IMR-90 (cell line): Measurements from ENCODE around the gene CERS1. TPM values are rescaled to one million over a fixed set of nuclear protein-coding genes. Genes with fewer than 3 reads are reported as not detected.
A peak's percentile ranks its signal among the peaks of the same experiment; 100 is the strongest.

Experiments used
- ATAC-seq: fragments of 200-7000 bp; cut with Tn5 transposase; 2 replicates; pipeline ENCODE4 v1.9.1; 2020; ENCODE audit warnings: low read depth, mild to moderate bottlenecking, moderate library complexity
- BruUV-seq: library from RNA; stranded (reverse); fragments of 400-500 nt; replicated peaks from 2 replicates; lab custom pipeline; 2021; lab: Mats Ljungman, UMichigan
- CTCF ChIA-PET: fragments of 300-600 bp; formaldehyde crosslinking; extraction: SDS; loops from one replicate; lab custom pipeline; 2021; ENCODE audit warnings: antibody characterized with exemption; lab: Yijun Ruan, JAX
- POLR2A ChIA-PET: fragments of 300-600 bp; sonication (Branson Sonifier 250); formaldehyde crosslinking; loops from one replicate; lab custom pipeline; 2022; ENCODE audit warnings: antibody characterized with exemption; ENCODE audit not compliant: unreplicated experiment; lab: Charles Lee
- DNase-seq: peaks from one replicate; pipeline ENCODE4 v3.0.0; 2013
- H2AFZ ChIP-seq: replicated peaks from 2 replicates; pipeline ENCODE3; 2013; ENCODE audit warnings: low read length, mild to moderate bottlenecking; ENCODE audit not compliant: poor library complexity
- H2AK5ac ChIP-seq: 2 replicates; pipeline ENCODE4 v1.6.1; 2013; ENCODE audit warnings: low read depth, low read length, inconsistent platforms
- H2AK9ac ChIP-seq: replicated peaks from 2 replicates; pipeline ENCODE3; 2013; ENCODE audit warnings: mild to moderate bottlenecking, low read depth, low read length, moderate library complexity; ENCODE audit not compliant: poor library complexity
- H2BK120ac ChIP-seq: 2 replicates; pipeline ENCODE4 v1.6.1; 2013; ENCODE audit warnings: low read depth, low read length, inconsistent platforms
- H2BK15ac ChIP-seq: 3 replicates; pipeline ENCODE4 v1.6.1; 2013; ENCODE audit warnings: low read depth, low read length, inconsistent platforms
- H2BK20ac ChIP-seq: 2 replicates; pipeline ENCODE4 v1.6.1; 2013; ENCODE audit warnings: low read depth, mild to moderate bottlenecking, inconsistent platforms, low read length, moderate library complexity
- H2BK5ac ChIP-seq: 2 replicates; pipeline ENCODE4 v1.6.1; 2013; ENCODE audit warnings: mild to moderate bottlenecking, low read depth, low read length, inconsistent platforms; ENCODE audit not compliant: poor library complexity, severe bottlenecking
- H3K14ac ChIP-seq: replicated peaks from 2 replicates; pipeline ENCODE4 v1.6.1; 2013; ENCODE audit warnings: low read depth, low read length, inconsistent platforms
- H3K18ac ChIP-seq: 2 replicates; pipeline ENCODE4 v1.6.1; 2013; ENCODE audit warnings: low read depth, low read length, control low read depth
- H3K23ac ChIP-seq: 2 replicates; pipeline ENCODE4 v1.6.1; 2013; ENCODE audit warnings: low read depth, low read length, inconsistent platforms
- H3K27ac ChIP-seq: 2 replicates; pipeline ENCODE4 v1.5.1; 2013; ENCODE audit warnings: mild to moderate bottlenecking, control low read depth, low read length; ENCODE audit not compliant: insufficient read depth
- H3K27me3 ChIP-seq: 2 replicates; pipeline ENCODE4 v1.6.1; 2013; ENCODE audit warnings: low read length; ENCODE audit not compliant: control insufficient read depth, insufficient read depth
- H3K36me3 ChIP-seq: 2 replicates; pipeline ENCODE4 v1.6.1; 2013; ENCODE audit warnings: low read length, mixed read lengths; ENCODE audit not compliant: control insufficient read depth, insufficient read depth
- H3K4ac ChIP-seq: 2 replicates; pipeline ENCODE4 v1.6.1; 2013; ENCODE audit warnings: low read depth, low read length, inconsistent platforms
- H3K4me1 ChIP-seq: 2 replicates; pipeline ENCODE4 v1.6.1; 2013; ENCODE audit warnings: low read length, mixed read lengths; ENCODE audit not compliant: control insufficient read depth, insufficient read depth
- H3K4me2 ChIP-seq: 2 replicates; pipeline ENCODE4 v1.6.1; 2013; ENCODE audit warnings: low read depth, mild to moderate bottlenecking, control low read depth, low read length, moderate library complexity
- H3K4me3 ChIP-seq: 2 replicates; pipeline ENCODE4 v1.5.1; 2013; ENCODE audit warnings: low read depth, mild to moderate bottlenecking, control low read depth, low read length, moderate library complexity; ENCODE audit not compliant: insufficient read depth
- H3K56ac ChIP-seq: 2 replicates; pipeline ENCODE4 v1.6.1; 2013; ENCODE audit warnings: low read length, inconsistent platforms; ENCODE audit not compliant: insufficient read depth; ENCODE audit errors: extremely low read depth
- H3K79me1 ChIP-seq, 2 experiments: 2 replicates each; pipeline ENCODE4 v1.6.1; 2013; ENCODE audit warnings: low read length in 2 of 2, inconsistent platforms in 1 of 2, low read depth in 1 of 2
- H3K9ac ChIP-seq: 2 replicates; pipeline ENCODE4 v1.6.1; 2013; ENCODE audit warnings: low read depth, low read length, control low read depth
- H3K9me1 ChIP-seq: 2 replicates; pipeline ENCODE4 v1.6.1; 2013; ENCODE audit warnings: low read length, inconsistent platforms; ENCODE audit not compliant: insufficient read depth
- H3K9me3 ChIP-seq: 2 replicates; pipeline ENCODE4 v1.6.1; 2013; ENCODE audit warnings: low read length; ENCODE audit not compliant: control insufficient read depth, insufficient read depth
- H4K20me1 ChIP-seq: 2 replicates; pipeline ENCODE4 v1.6.1; 2013; ENCODE audit warnings: low read length, inconsistent platforms; ENCODE audit not compliant: insufficient read depth
- H4K5ac ChIP-seq: 2 replicates; pipeline ENCODE4 v1.6.1; 2013; ENCODE audit warnings: mild to moderate bottlenecking, low read depth, low read length, control low read depth
- H4K8ac ChIP-seq, 2 experiments: 2 replicates each; pipeline ENCODE4 v1.6.1; 2013; ENCODE audit warnings: low read depth in 2 of 2, low read length in 2 of 2, control low read depth in 1 of 2, inconsistent platforms in 1 of 2
- H4K91ac ChIP-seq: 2 replicates; pipeline ENCODE4 v1.6.1; 2013; ENCODE audit warnings: low read depth, low read length, inconsistent platforms; ENCODE audit not compliant: insufficient read depth
- CHD1 ChIP-seq: IDR thresholded peaks from 2 replicates; pipeline ENCODE4 v1.6.1; 2012; ENCODE audit warnings: low read depth, low read length, improper control_type of control experiment
- FOS ChIP-seq: fragments of 150-350 bp; IDR thresholded peaks from 2 replicates; pipeline ENCODE4 v1.6.1; 2016; ENCODE audit warnings: low read depth, low read length
- MAZ ChIP-seq: IDR thresholded peaks from 2 replicates; pipeline ENCODE4 v1.6.1; 2012; ENCODE audit warnings: low read depth, mild to moderate bottlenecking, low read length, improper control_type of control experiment, moderate library complexity, borderline replicate concordance
- MXI1 ChIP-seq: IDR thresholded peaks from 2 replicates; pipeline ENCODE4 v1.6.1; 2012; ENCODE audit warnings: low read depth, mild to moderate bottlenecking, low read length, moderate library complexity, borderline replicate concordance
- WGBS, 2 experiments: methylation state at CpG; one replicate each; pipeline versions ENCODE4 v1.1.5 to v1.1.7; 2013; ENCODE audit warnings: missing lambda C conversion rate in 2 of 2; ENCODE audit not compliant: insufficient read length in 1 of 2; ENCODE audit errors: extremely low coverage in 2 of 2; 5-methylcytosine and 5-hydroxymethylcytosine counted together
- dilution Hi-C: fragments of 300-500 bp; cut with HindIII; formaldehyde crosslinking; loops from one replicate; pipeline ENCODE4 v1.14.3; 2018; ENCODE audit warnings: low sequenced_read_pairs; ENCODE audit not compliant: unreplicated experiment
- in situ Hi-C: fragments of 300-500 bp; cut with MboI; formaldehyde crosslinking; loops from 3 replicates; pipeline ENCODE4 v1.14.3; 2019; ENCODE audit warnings: low sequenced_read_pairs, inconsistent platforms, mixed read lengths
- intact Hi-C: fragments of 100-400 bp; cut with micrococcal nuclease; formaldehyde crosslinking; loops from 2 replicates; pipeline ENCODE4 v1.10.0; 2022
- polyA plus RNA-seq, 3 experiments: library from polyadenylated mRNA; depleted of rRNA; stranded (reverse); fragments of >200 nt; gene quantifications; 2 replicates each; pipeline ENCODE4 v1.2.3, GENCODE V29; 2012; ENCODE audit warnings: low replicate concordance in 1 of 3
- total RNA-seq: library from RNA; depleted of rRNA; stranded (reverse); fragments of >200 nt; gene quantifications from 2 replicates; pipeline ENCODE4 v1.2.3, GENCODE V29; 2012
- TF ChIP-seq, protein P1 (sequence below): conservative IDR thresholded peaks from 2 replicates; pipeline ENCODE4 v1.5.1; 2012; ENCODE audit warnings: mild to moderate bottlenecking, low read depth, low read length, improper control_type of control experiment

CERS1 gene
- total and polyA plus RNA-seq, 2 of the 4 experiments (the other 2 are of a cell fraction): 0.90 to 4.3 TPM

- TF ChIP-seq MAZ (no peak), CHD1 (no peak), MXI1 (no peak)
Measured at GRCh38 chr19:18865106-18865972, 30.6 kb downstream of the CERS1 start (continued).

GRCh38 chr19:18863843-18864362 lies 32.1 kb downstream of the CERS1 start:
- ATAC-seq: no peak
- Histone ChIP-seq H2AK5ac (no peak overlapping the region), H2BK120ac (no peak overlapping the region), H3K79me1 (peaks cover 6 to 15% of the 10 kb centered on the region in 2 experiments; a peak in 3 of 4 replicates), H2AFZ (peak overlapping the region; percentile 55), H3K27ac (no peak overlapping the region), H3K9me3 (no peaks in the 10 kb centered on the region), H2BK5ac (no peak overlapping the region), H4K91ac (no peak overlapping the region), H3K4ac (no peak overlapping the region), H4K8ac (no peak overlapping the region), H2BK20ac (no peak overlapping the region), H2AK9ac (no peak overlapping the region), H3K27me3 (no peaks in the 10 kb centered on the region), H3K14ac (no peak overlapping the region), H3K36me3 (peaks cover 80% of the 10 kb centered on the region), H3K9me1 (no peaks in the 10 kb centered on the region), H3K4me3 (no peak overlapping the region), H3K9ac (no peak overlapping the region), H3K23ac (no peak overlapping the region), H3K4me1 (no peaks in the 10 kb centered on the region), H3K56ac (no peak overlapping the region), H4K5ac (no peak overlapping the region), H3K4me2 (no peak overlapping the region), H3K18ac (no peak overlapping the region), H4K20me1 (peaks cover 11% of the 10 kb centered on the region), H2BK15ac (no peak overlapping the region)
- intact Hi-C loops: no loop called here
- POLR2A ChIA-PET: no interaction called here
- in situ Hi-C loops: no loop called here
- no TSS peak for BruUV-seq
- CTCF ChIA-PET: interaction anchor here (1.0 kb wide), 1 partner anchor 8 kb away, joined by 6 read pairs; no protein-coding TSS in a partner anchor
- no peak for DNase-seq
- dilution Hi-C loops: no loop called here
- no peak for TF ChIP-seq FOS
- TF ChIP-seq, protein P1, sequence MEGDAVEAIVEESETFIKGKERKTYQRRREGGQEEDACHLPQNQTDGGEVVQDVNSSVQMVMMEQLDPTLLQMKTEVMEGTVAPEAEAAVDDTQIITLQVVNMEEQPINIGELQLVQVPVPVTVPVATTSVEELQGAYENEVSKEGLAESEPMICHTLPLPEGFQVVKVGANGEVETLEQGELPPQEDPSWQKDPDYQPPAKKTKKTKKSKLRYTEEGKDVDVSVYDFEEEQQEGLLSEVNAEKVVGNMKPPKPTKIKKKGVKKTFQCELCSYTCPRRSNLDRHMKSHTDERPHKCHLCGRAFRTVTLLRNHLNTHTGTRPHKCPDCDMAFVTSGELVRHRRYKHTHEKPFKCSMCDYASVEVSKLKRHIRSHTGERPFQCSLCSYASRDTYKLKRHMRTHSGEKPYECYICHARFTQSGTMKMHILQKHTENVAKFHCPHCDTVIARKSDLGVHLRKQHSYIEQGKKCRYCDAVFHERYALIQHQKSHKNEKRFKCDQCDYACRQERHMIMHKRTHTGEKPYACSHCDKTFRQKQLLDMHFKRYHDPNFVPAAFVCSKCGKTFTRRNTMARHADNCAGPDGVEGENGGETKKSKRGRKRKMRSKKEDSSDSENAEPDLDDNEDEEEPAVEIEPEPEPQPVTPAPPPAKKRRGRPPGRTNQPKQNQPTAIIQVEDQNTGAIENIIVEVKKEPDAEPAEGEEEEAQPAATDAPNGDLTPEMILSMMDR: no peak
- WGBS, 2 experiments: no CpG with 5 or more reads among the region's 16 CpGs
